ENCODE data around the gene PSMD1. TPM values are rescaled to one million over a fixed set of nuclear protein-coding genes. Genes with fewer than 3 reads are reported as not detected.

The PSMD1 gene
- total RNA-seq, 4 donors from 2014 or later, result 51.5 to 116 (median 67.9) TPM

- no peak for DNase-seq
- TF ChIP-seq CTCF (IDR thresholded peaks at IDR 0.05) (no peak), POLR2A (IDR thresholded peaks at IDR 0.05) (no peak)
- H3K4me3 ChIP-seq, result no peak overlapping the region
- no peaks in the 10 kb centered on the region for H3K9me3 ChIP-seq
- H3K36me3 ChIP-seq, result no peaks in the 10 kb centered on the region
- H3K27me3 ChIP-seq, result no peaks in the 10 kb centered on the region
- no peak overlapping the region for H3K27ac ChIP-seq
- peaks cover 2 to 20% (median 4%) of the 10 kb centered on the region in 3 donors for H3K4me1 ChIP-seq
- intact Hi-C loops (cut with DNase I), result no loop called here
These were observed 71.9 kb downstream of the PSMD1 start for GRCh38 chr2:231128541-231128940.

GRCh38 chr2:231129216-231129615, 72.5 kb downstream of the PSMD1 start:
- no peaks in the 10 kb centered on the region for H3K36me3 ChIP-seq
- no peak overlapping the region for H3K27ac ChIP-seq
- intact Hi-C loops (cut with DNase I), result no loop called here
- H3K9me3 ChIP-seq, result no peaks in the 10 kb centered on the region
- no peak overlapping the region for H3K4me3 ChIP-seq
- 54 to 80% methylated on average over 1 of the region's 1 CpG for WGBS, 2 donors
- no peaks in the 10 kb centered on the region for H3K27me3 ChIP-seq
- H3K4me1 ChIP-seq, result peaks cover 0 to 13% (median 2%) of the 10 kb centered on the region in 3 donors
- DNase-seq, result no peak
- TF ChIP-seq CTCF (IDR thresholded peaks at IDR 0.05) (no peak), POLR2A (IDR thresholded peaks at IDR 0.05) (no peak)

GRCh38 chr2:231130336-231131056, 73.8 kb downstream of the PSMD1 start:
- intact Hi-C loops (cut with DNase I), result no loop called here
- DNase-seq, result no peak
- H3K36me3 ChIP-seq, result no peaks in the 10 kb centered on the region
- WGBS, 2 donors, result 72 to 83% methylated on average over 6 of the region's 6 CpGs
- H3K27me3 ChIP-seq, result no peaks in the 10 kb centered on the region
- peaks cover 0 to under 1% (median 0%) of the 10 kb centered on the region in 3 donors for H3K4me1 ChIP-seq
- no peak overlapping the region for H3K27ac ChIP-seq
- TF ChIP-seq CTCF (IDR thresholded peaks at IDR 0.05) (no peak), POLR2A (IDR thresholded peaks at IDR 0.05) (no peak)
- H3K4me3 ChIP-seq, result no peak overlapping the region
- H3K9me3 ChIP-seq, result no peaks in the 10 kb centered on the region

- Histone ChIP-seq H3K9me3 (no peaks in the 10 kb centered on the region), H3K27me3 (no peaks in the 10 kb centered on the region), H3K27ac (no peak overlapping the region), H3K4me1 (no peaks in the 10 kb centered on the region), H3K4me3 (no peak overlapping the region), H3K36me3 (peaks cover 0 to under 1% (median 0%) of the 10 kb centered on the region in 3 donors)
- no peak for TF ChIP-seq CTCF (IDR thresholded peaks at IDR 0.05)
- no peak for TF ChIP-seq POLR2A (IDR thresholded peaks at IDR 0.05)
- WGBS, 2 donors, result 85 to 100% methylated on average over 1 of the region's 1 CpG
- intact Hi-C loops (cut with DNase I), result no loop called here
- DNase-seq, result no peak
These were observed 75.5 kb downstream of the PSMD1 start for GRCh38 chr2:231132129-231132528.

GRCh38 chr2:231133365-231134099, 76.9 kb downstream of the PSMD1 start:
- no peaks in the 10 kb centered on the region for H3K27me3 ChIP-seq
- no peaks in the 10 kb centered on the region for H3K4me1 ChIP-seq
- WGBS, 2 donors, result 87 to 100% methylated on average over 1 of the region's 1 CpG
- H3K4me3 ChIP-seq, result no peak overlapping the region
- intact Hi-C loops (cut with DNase I), result no loop called here
- peaks cover 0 to 10% (median 0%) of the 10 kb centered on the region in 3 donors for H3K36me3 ChIP-seq
- no peaks in the 10 kb centered on the region for H3K9me3 ChIP-seq
- no peak overlapping the region for H3K27ac ChIP-seq
- no peak for TF ChIP-seq CTCF (IDR thresholded peaks at IDR 0.05)
- TF ChIP-seq POLR2A (IDR thresholded peaks at IDR 0.05), result no peak
- DNase-seq, result no peak

All from esophagus squamous epithelium (tissue), 5 donors.